ENCODE measurements around the gene ARL5A.
A peak's percentile ranks its signal among the peaks of the same experiment; 100 is the strongest.

The ARL5A gene

DNA sequence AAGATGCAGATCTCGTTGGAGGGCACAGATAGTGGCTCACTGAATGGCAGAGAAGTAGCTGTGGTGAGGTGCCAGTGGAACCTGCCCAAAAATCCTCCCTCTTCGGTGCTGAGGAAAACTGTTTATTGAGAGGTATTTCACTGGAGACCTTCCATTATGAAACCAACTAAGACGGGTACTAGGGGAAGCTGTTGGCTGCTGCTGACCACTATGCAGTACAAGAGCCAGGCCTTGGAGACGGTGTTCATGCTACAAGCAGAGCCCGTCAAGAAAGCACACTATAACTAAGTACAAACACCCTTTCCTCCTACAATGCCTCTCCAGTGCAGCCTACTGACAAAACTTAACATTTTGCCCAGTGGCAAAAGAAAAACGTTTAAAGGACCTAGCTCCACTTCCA lies 4.6 kb downstream of the ARL5A start:
- Histone ChIP-seq H3K4me2 (ENCODE audit: low read length, poor library complexity, severe bottlenecking) (no peak overlapping the region), H4K91ac (ENCODE audit: low read length) (no peak overlapping the region), H2AFZ (ENCODE audit: low read depth, low read length) (no peak overlapping the region), H3K27ac (ENCODE audit: low read length, poor library complexity, severe bottlenecking) (no peak overlapping the region), H2BK15ac (ENCODE audit: low read depth, poor library complexity, severe bottlenecking) (no peak overlapping the region), H3K27me3 (ENCODE audit: control insufficient read depth in 1 of 2, insufficient read depth in 1 of 2, low read length in 2 of 2) (no peaks in the 10 kb centered on the region), H3K4me1 (ENCODE audit: control insufficient read depth, insufficient read depth, low read depth, low read length) (peaks cover 7% of the 10 kb centered on the region), H2BK120ac (ENCODE audit: low read depth, low read length) (no peak overlapping the region), H3K23ac (ENCODE audit: low read length in 2 of 2) (no peak overlapping the region), H3K4me3 (ENCODE audit: insufficient read depth in 1 of 2, low read depth in 1 of 2, low read length in 2 of 2) (peak overlapping the region in 1 of 2 experiments; percentile 21), H2BK5ac (ENCODE audit: low read depth, low read length, poor library complexity, severe bottlenecking) (no peak overlapping the region), H3K4ac (ENCODE audit: low read depth in 1 of 2, low read length in 2 of 2) (no peak overlapping the region), H2BK12ac (ENCODE audit: low read length in 2 of 2) (no peak overlapping the region), H2AK5ac (ENCODE audit: low read length, severe bottlenecking) (no peak overlapping the region), H3K9me3 (ENCODE audit: control insufficient read depth, low read length) (no peaks in the 10 kb centered on the region), H3K18ac (ENCODE audit: low read depth in 1 of 2, low read length in 2 of 2) (no peak overlapping the region), H3K79me1 (replicated peaks; ENCODE audit: low read length, poor library complexity, severe bottlenecking) (peaks cover 4% of the 10 kb centered on the region), H3K36me3 (ENCODE audit: control insufficient read depth in 1 of 2, insufficient read depth in 2 of 2, low read depth in 1 of 2, low read length in 2 of 2) (no peaks in the 10 kb centered on the region), H3K14ac (ENCODE audit: low read length in 2 of 2) (no peak overlapping the region), H3K9ac (ENCODE audit: low read length) (no peak overlapping the region), H4K8ac (ENCODE audit: low read length) (peak overlapping the region; percentile 41)
- DNase-seq = no peak
- WGBS = 79% methylated on average over 6 of the region's 6 CpGs

- H3K79me1 ChIP-seq (replicated peaks; ENCODE audit: low read length, poor library complexity, severe bottlenecking) = peaks cover 10% of the 10 kb centered on the region
- no peak overlapping the region for H2BK120ac ChIP-seq (ENCODE audit: low read depth, low read length)
- no peak overlapping the region for H2BK12ac ChIP-seq (ENCODE audit: low read length in 2 of 2)
- no peaks in the 10 kb centered on the region for H3K27me3 ChIP-seq (ENCODE audit: control insufficient read depth in 1 of 2, insufficient read depth in 1 of 2, low read length in 2 of 2)
- no peak overlapping the region for H2BK15ac ChIP-seq (ENCODE audit: low read depth, poor library complexity, severe bottlenecking)
- no peak overlapping the region for H4K8ac ChIP-seq (ENCODE audit: low read length)
- no peak overlapping the region for H2AK5ac ChIP-seq (ENCODE audit: low read length, severe bottlenecking)
- no peaks in the 10 kb centered on the region for H3K9me3 ChIP-seq (ENCODE audit: control insufficient read depth, low read length)
- peaks cover 6% of the 10 kb centered on the region for H3K4me1 ChIP-seq (ENCODE audit: control insufficient read depth, insufficient read depth, low read depth, low read length)
- no peak overlapping the region for H2AFZ ChIP-seq (ENCODE audit: low read depth, low read length)
- H3K4me3 ChIP-seq (ENCODE audit: insufficient read depth in 1 of 2, low read depth in 1 of 2, low read length in 2 of 2) = no peak overlapping the region
- DNase-seq = no peak
- no peak overlapping the region for H3K4ac ChIP-seq (ENCODE audit: low read depth in 1 of 2, low read length in 2 of 2)
- H3K27ac ChIP-seq (ENCODE audit: low read length, poor library complexity, severe bottlenecking) = no peak overlapping the region
- H4K91ac ChIP-seq (ENCODE audit: low read length) = no peak overlapping the region
- no peak overlapping the region for H2BK5ac ChIP-seq (ENCODE audit: low read depth, low read length, poor library complexity, severe bottlenecking)
- WGBS = 97% methylated on average over 2 of the region's 2 CpGs
- no peak overlapping the region for H3K14ac ChIP-seq (ENCODE audit: low read length in 2 of 2)
- H3K23ac ChIP-seq (ENCODE audit: low read length in 2 of 2) = no peak overlapping the region
- no peak overlapping the region for H3K18ac ChIP-seq (ENCODE audit: low read depth in 1 of 2, low read length in 2 of 2)
- peaks cover 3 to 5% of the 10 kb centered on the region in 2 experiments for H3K36me3 ChIP-seq (ENCODE audit: control insufficient read depth in 1 of 2, insufficient read depth in 2 of 2, low read depth in 1 of 2, low read length in 2 of 2)
- H3K4me2 ChIP-seq (ENCODE audit: low read length, poor library complexity, severe bottlenecking) = no peak overlapping the region
- no peak overlapping the region for H3K9ac ChIP-seq (ENCODE audit: low read length)
These were observed 8.3 kb downstream of the ARL5A start for GRCh38 chr2:151819920-151820319.

GRCh38 chr2:151817929-151818328 lies 10.3 kb downstream of the ARL5A start:
- H2AK5ac ChIP-seq (ENCODE audit: low read length, severe bottlenecking) = no peak overlapping the region
- no peak overlapping the region for H2BK12ac ChIP-seq (ENCODE audit: low read length in 2 of 2)
- H2AFZ ChIP-seq (ENCODE audit: low read depth, low read length) = no peak overlapping the region
- no peak overlapping the region for H3K14ac ChIP-seq (ENCODE audit: low read length in 2 of 2)
- no peak for DNase-seq
- H3K4ac ChIP-seq (ENCODE audit: low read depth in 1 of 2, low read length in 2 of 2) = no peak overlapping the region
- H3K4me1 ChIP-seq (ENCODE audit: control insufficient read depth, insufficient read depth, low read depth, low read length) = peaks cover 2% of the 10 kb centered on the region
- H3K9me3 ChIP-seq (ENCODE audit: control insufficient read depth, low read length) = no peaks in the 10 kb centered on the region
- no peak overlapping the region for H3K9ac ChIP-seq (ENCODE audit: low read length)
- peaks cover 6 to 16% of the 10 kb centered on the region in 2 experiments for H3K36me3 ChIP-seq (ENCODE audit: control insufficient read depth in 1 of 2, insufficient read depth in 2 of 2, low read depth in 1 of 2, low read length in 2 of 2)
- peaks cover 7% of the 10 kb centered on the region for H3K79me1 ChIP-seq (replicated peaks; ENCODE audit: low read length, poor library complexity, severe bottlenecking)
- H2BK15ac ChIP-seq (ENCODE audit: low read depth, poor library complexity, severe bottlenecking) = no peak overlapping the region
- no peak overlapping the region for H4K8ac ChIP-seq (ENCODE audit: low read length)
- H3K18ac ChIP-seq (ENCODE audit: low read depth in 1 of 2, low read length in 2 of 2) = no peak overlapping the region
- no peak overlapping the region for H3K27ac ChIP-seq (ENCODE audit: low read length, poor library complexity, severe bottlenecking)
- no peak overlapping the region for H3K4me2 ChIP-seq (ENCODE audit: low read length, poor library complexity, severe bottlenecking)
- H2BK5ac ChIP-seq (ENCODE audit: low read depth, low read length, poor library complexity, severe bottlenecking) = no peak overlapping the region
- no peaks in the 10 kb centered on the region for H3K27me3 ChIP-seq (ENCODE audit: control insufficient read depth in 1 of 2, insufficient read depth in 1 of 2, low read length in 2 of 2)
- WGBS = 100% methylated on average over 1 of the region's 3 CpGs
- H2BK120ac ChIP-seq (ENCODE audit: low read depth, low read length) = no peak overlapping the region
- no peak overlapping the region for H3K23ac ChIP-seq (ENCODE audit: low read length in 2 of 2)
- no peak overlapping the region for H3K4me3 ChIP-seq (ENCODE audit: insufficient read depth in 1 of 2, low read depth in 1 of 2, low read length in 2 of 2)
- H4K91ac ChIP-seq (ENCODE audit: low read length) = no peak overlapping the region

- Histone ChIP-seq H2AK5ac (ENCODE audit: low read length, severe bottlenecking) (no peak overlapping the region), H3K4me1 (ENCODE audit: control insufficient read depth, insufficient read depth, low read depth, low read length) (peaks cover 2% of the 10 kb centered on the region), H3K18ac (ENCODE audit: low read depth in 1 of 2, low read length in 2 of 2) (no peak overlapping the region), H3K9me3 (ENCODE audit: control insufficient read depth, low read length) (no peaks in the 10 kb centered on the region), H3K27me3 (ENCODE audit: control insufficient read depth in 1 of 2, insufficient read depth in 1 of 2, low read length in 2 of 2) (no peaks in the 10 kb centered on the region), H2BK12ac (ENCODE audit: low read length in 2 of 2) (no peak overlapping the region), H3K23ac (ENCODE audit: low read length in 2 of 2) (no peak overlapping the region), H3K14ac (ENCODE audit: low read length in 2 of 2) (no peak overlapping the region), H3K79me1 (replicated peaks; ENCODE audit: low read length, poor library complexity, severe bottlenecking) (peaks cover 7% of the 10 kb centered on the region), H3K4ac (ENCODE audit: low read depth in 1 of 2, low read length in 2 of 2) (no peak overlapping the region), H3K36me3 (ENCODE audit: control insufficient read depth in 1 of 2, insufficient read depth in 2 of 2, low read depth in 1 of 2, low read length in 2 of 2) (peaks cover 8 to 26% of the 10 kb centered on the region in 2 experiments), H2BK5ac (ENCODE audit: low read depth, low read length, poor library complexity, severe bottlenecking) (no peak overlapping the region), H2BK15ac (ENCODE audit: low read depth, poor library complexity, severe bottlenecking) (no peak overlapping the region), H3K4me2 (ENCODE audit: low read length, poor library complexity, severe bottlenecking) (no peak overlapping the region), H2BK120ac (ENCODE audit: low read depth, low read length) (no peak overlapping the region), H2AFZ (ENCODE audit: low read depth, low read length) (no peak overlapping the region), H4K8ac (ENCODE audit: low read length) (no peak overlapping the region), H3K9ac (ENCODE audit: low read length) (no peak overlapping the region), H4K91ac (ENCODE audit: low read length) (no peak overlapping the region), H3K27ac (ENCODE audit: low read length, poor library complexity, severe bottlenecking) (no peak overlapping the region), H3K4me3 (ENCODE audit: insufficient read depth in 1 of 2, low read depth in 1 of 2, low read length in 2 of 2) (no peak overlapping the region)
- DNase-seq = no peak
- WGBS = 97% methylated on average over 2 of the region's 2 CpGs
These were observed 11.4 kb downstream of the ARL5A start for GRCh38 chr2:151816843-151817242.

Data from mesenchymal stem cell (in vitro differentiated cells and primary cell).